ENCODE measurements around the gene MYO1F. TPM values are rescaled to one million over a fixed set of nuclear protein-coding genes. Genes with fewer than 3 reads are reported as not detected.
A peak's percentile ranks its signal among the peaks of the same experiment; 100 is the strongest.

Gene MYO1F
- polyA plus RNA-seq, 1 experiment = 0.29 TPM

DNA sequence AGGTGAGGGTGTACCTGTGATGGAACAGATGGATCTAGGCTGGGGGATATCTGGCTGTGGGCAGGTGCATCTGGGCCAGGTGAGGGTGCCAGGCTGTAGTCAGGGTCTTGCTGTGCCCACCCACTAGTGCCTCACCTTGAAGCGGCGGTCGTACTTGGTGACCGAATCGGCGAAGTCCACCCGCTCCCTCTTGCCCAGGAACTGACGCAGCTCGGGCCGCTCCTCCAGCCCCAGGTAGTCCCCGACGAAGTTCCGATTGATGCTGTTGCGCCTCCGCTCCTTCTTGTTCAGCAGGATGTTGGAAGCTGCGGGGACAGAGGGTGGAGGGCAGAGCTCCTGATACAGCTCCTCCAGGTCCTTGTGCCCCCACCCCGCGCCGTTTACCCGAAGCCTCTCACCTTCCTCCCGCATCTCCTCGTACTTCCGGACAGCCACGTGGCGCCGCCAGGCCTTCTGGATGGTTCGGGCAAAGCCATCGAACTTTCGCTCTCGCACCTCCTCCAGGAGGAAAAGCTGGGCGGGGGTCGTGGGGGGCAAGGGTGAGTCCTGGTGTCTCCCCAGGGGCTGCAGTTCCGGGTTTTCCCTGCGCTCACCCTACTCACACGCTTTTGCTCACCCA, 47.1 kb downstream of the MYO1F start:
- POLR2A ChIA-PET = no interaction called here
- CTCF ChIA-PET = no interaction called here
- no peak for DNase-seq (ENCODE audit: low read depth)
- TF ChIP-seq, protein P1, sequence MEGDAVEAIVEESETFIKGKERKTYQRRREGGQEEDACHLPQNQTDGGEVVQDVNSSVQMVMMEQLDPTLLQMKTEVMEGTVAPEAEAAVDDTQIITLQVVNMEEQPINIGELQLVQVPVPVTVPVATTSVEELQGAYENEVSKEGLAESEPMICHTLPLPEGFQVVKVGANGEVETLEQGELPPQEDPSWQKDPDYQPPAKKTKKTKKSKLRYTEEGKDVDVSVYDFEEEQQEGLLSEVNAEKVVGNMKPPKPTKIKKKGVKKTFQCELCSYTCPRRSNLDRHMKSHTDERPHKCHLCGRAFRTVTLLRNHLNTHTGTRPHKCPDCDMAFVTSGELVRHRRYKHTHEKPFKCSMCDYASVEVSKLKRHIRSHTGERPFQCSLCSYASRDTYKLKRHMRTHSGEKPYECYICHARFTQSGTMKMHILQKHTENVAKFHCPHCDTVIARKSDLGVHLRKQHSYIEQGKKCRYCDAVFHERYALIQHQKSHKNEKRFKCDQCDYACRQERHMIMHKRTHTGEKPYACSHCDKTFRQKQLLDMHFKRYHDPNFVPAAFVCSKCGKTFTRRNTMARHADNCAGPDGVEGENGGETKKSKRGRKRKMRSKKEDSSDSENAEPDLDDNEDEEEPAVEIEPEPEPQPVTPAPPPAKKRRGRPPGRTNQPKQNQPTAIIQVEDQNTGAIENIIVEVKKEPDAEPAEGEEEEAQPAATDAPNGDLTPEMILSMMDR (IDR thresholded peaks at IDR 0.05; ENCODE audit: insufficient read depth, low read depth, low read length) = no peak
- Histone ChIP-seq H3K36me3 (ENCODE audit: control insufficient read depth, insufficient read depth, low read length) (0 out of 2 replicates have a peak, but pooled peaks cover 2% of the 10 kb centered on the region), H3K27me3 (ENCODE audit: control insufficient read depth, insufficient read depth, low read length) (no peaks in the 10 kb centered on the region), H3K4me3 (ENCODE audit: low read depth, low read length) (no peak overlapping the region)

DNA sequence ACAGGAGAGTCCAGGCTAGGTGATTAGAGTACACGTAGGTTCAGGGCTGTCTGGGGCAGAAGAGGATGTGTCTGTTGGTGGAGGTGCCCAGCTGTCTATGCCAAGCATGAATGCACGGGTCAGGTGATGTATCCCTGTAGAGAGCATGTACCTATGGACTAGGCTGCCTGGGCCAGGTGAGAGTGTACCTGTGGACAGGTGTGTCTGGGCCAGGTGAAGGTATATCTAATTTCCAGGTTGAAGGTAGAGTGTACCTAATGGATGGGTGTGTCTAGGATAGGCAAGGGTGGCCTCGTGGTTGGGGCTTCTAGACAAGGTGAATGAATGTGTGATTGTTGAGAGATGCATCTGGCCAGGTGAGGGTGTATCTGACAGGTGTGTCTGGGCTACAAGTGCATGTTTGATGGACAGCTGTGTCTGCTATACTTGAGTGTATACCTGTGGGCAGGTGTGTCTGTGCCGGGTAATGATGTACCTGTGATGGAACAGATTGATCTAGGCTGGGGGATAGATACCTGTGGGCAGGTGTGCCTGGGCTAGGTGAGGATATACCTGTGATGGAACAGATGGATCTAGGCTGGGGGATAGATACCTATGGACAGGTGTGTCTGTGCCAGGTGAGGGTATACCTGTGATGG, 47.8 kb downstream of the MYO1F start:
- TF ChIP-seq, protein P1 (IDR thresholded peaks at IDR 0.05; ENCODE audit: insufficient read depth, low read depth, low read length) = no peak
- CTCF ChIA-PET = interaction anchor here (3.6 to 4.0 kb wide), 2 partner anchors 49 to 51 kb away, joined by 11 to 26 read pairs; partner anchors contain the start of gene MYO1F
- no peak for DNase-seq (ENCODE audit: low read depth)
- Histone ChIP-seq H3K4me3 (ENCODE audit: low read depth, low read length) (no peak overlapping the region), H3K27me3 (ENCODE audit: control insufficient read depth, insufficient read depth, low read length) (no peaks in the 10 kb centered on the region), H3K36me3 (ENCODE audit: control insufficient read depth, insufficient read depth, low read length) (0 out of 2 replicates have a peak, but pooled peaks cover 2% of the 10 kb centered on the region)
- POLR2A ChIA-PET = no interaction called here

DNA sequence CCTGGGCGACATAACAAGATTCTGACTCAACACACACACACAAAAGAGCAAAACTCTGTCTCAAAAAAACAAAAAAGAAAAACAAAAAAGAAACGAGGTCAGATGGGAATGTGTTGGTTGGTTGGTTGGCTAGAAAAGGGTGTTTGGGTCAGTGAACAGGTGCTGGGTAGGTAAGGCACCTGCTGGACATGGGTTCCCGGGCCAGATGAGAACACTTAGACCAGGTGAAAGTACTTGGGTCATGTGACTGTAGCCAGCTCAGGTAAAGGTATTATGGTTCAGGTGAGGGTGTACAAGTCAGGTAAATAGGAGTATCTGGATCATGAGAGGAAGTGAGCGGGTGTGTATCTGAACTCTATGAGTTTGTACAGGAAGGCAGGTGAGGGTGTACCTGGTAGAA, 48.7 kb downstream of the MYO1F start:
- Histone ChIP-seq H3K4me3 (ENCODE audit: low read depth, low read length) (no peak overlapping the region), H3K27me3 (ENCODE audit: control insufficient read depth, insufficient read depth, low read length) (no peaks in the 10 kb centered on the region), H3K36me3 (ENCODE audit: control insufficient read depth, insufficient read depth, low read length) (0 out of 2 replicates have a peak, but pooled peaks cover 2% of the 10 kb centered on the region)
- ChIA-PET CTCF (interaction anchor here (3.6 to 4.0 kb wide), 2 partner anchors 50 to 52 kb away, joined by 11 to 26 read pairs; partner anchors contain the start of gene MYO1F), POLR2A (interaction anchor here (0.6 kb wide), 1 partner anchor 9 kb away, joined by 24 read pairs; no protein-coding TSS in a partner anchor)
- TF ChIP-seq, protein P1 (IDR thresholded peaks at IDR 0.05; ENCODE audit: insufficient read depth, low read depth, low read length) = no peak
- DNase-seq (ENCODE audit: low read depth) = no peak

GRCh38 chr19:8526345-8527091, 50.7 kb downstream of the MYO1F start:
- POLR2A ChIA-PET = interaction anchor here (0.6 to 1.0 kb wide), 2 partner anchors 13 to 265 kb away, joined by 4 to 6 read pairs; partner anchors contain the start of gene ZNF414
- TF ChIP-seq, protein P1 (IDR thresholded peaks at IDR 0.05; ENCODE audit: insufficient read depth, low read depth, low read length) = no peak
- Histone ChIP-seq H3K36me3 (ENCODE audit: control insufficient read depth, insufficient read depth, low read length) (0 out of 2 replicates have a peak, but pooled peaks cover 2% of the 10 kb centered on the region), H3K4me3 (ENCODE audit: low read depth, low read length) (peak overlapping the region; percentile 81), H3K27me3 (ENCODE audit: control insufficient read depth, insufficient read depth, low read length) (no peaks in the 10 kb centered on the region)
- peak; percentile 60 for DNase-seq (ENCODE audit: low read depth)
- CTCF ChIA-PET = interaction anchor here (0.7 to 4.0 kb wide), 6 partner anchors 8 to 54 kb away, joined by 3 to 26 read pairs (median 4); partner anchors contain the start of gene MYO1F

DNA sequence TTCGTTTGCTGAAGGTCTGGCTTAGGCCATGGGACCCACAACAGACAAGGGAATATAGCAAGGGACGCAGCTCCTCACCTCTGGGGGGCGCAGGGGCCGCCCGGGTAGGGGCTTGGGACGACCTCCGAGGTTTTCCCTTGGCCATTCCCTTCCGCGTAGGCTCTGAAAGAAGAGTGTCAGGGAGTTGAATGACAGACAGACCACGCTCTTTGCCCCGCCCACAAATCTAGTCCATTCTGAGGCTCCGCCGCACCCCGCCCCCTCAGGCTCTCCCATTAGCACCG, 51.9 kb downstream of the MYO1F start:
- CTCF ChIA-PET = interaction anchor here (0.6 to 1.7 kb wide), 4 partner anchors 12 to 55 kb away, joined by 3 to 6 read pairs (median 6); partner anchors contain the start of gene ZNF414
- POLR2A ChIA-PET = interaction anchor here (1.1 kb wide), 1 partner anchor 12 kb away, joined by 4 read pairs; the partner anchor contains the start of gene ZNF414
- no peaks in the 10 kb centered on the region for H3K27me3 ChIP-seq (ENCODE audit: control insufficient read depth, insufficient read depth, low read length)
- H3K4me3 ChIP-seq (ENCODE audit: low read depth, low read length) = peak overlapping the region; percentile 52
- H3K36me3 ChIP-seq (ENCODE audit: control insufficient read depth, insufficient read depth, low read length) = 0 out of 2 replicates have a peak, but pooled peaks cover 2% of the 10 kb centered on the region
- DNase-seq (ENCODE audit: low read depth) = no peak
- TF ChIP-seq, protein P1 (IDR thresholded peaks at IDR 0.05; ENCODE audit: insufficient read depth, low read depth, low read length) = peak; percentile 39

All from BJ (cell line).